Naive B cell (primary cell): ENCODE results near the gene EMC6. TPM values are rescaled to one million over a fixed set of nuclear protein-coding genes. Genes with fewer than 3 reads are reported as not detected.

Experiments used
- ATAC-seq, 2 donors: fragments of 150-1000 bp; cut with Tn5 transposase; 2 replicates each; pipeline ENCODE4 v1.10.0; 2021; ENCODE audit warnings: low read depth in 2 of 2, mild to moderate bottlenecking in 2 of 2, moderate library complexity in 2 of 2
- DNase-seq: peaks from one replicate; pipeline ENCODE4 v3.0.0; 2022
- H3K27ac Mint-ChIP-seq, 6 donors: one replicate each; pipeline ENCODE4 v1.8.0; 2020 to 2022; ENCODE audit warnings: mild to moderate bottlenecking in 6 of 6, mixed read lengths in 6 of 6, moderate library complexity in 5 of 6, inconsistent platforms in 2 of 6
- H3K27me3 Mint-ChIP-seq, 3 donors: one replicate each; pipeline ENCODE4 v1.8.0; 2021 to 2022; ENCODE audit warnings: mixed read lengths in 3 of 3, mild to moderate bottlenecking in 1 of 3
- H3K36me3 Mint-ChIP-seq, 2 donors: one replicate each; pipeline ENCODE4 v1.8.0; 2020 to 2022; ENCODE audit warnings: mixed read lengths in 2 of 2, inconsistent platforms in 1 of 2, mild to moderate bottlenecking in 1 of 2
- H3K4me1 Mint-ChIP-seq, 3 donors: one replicate each; pipeline ENCODE4 v1.8.0; 2020 to 2022; ENCODE audit warnings: mixed read lengths in 3 of 3, inconsistent platforms in 1 of 3, mild to moderate bottlenecking in 1 of 3, moderate library complexity in 1 of 3
- H3K4me3 Mint-ChIP-seq, 8 donors: one replicate each; pipeline ENCODE4 v1.8.0; 2020 to 2022; ENCODE audit warnings: mild to moderate bottlenecking in 8 of 8, mixed read lengths in 8 of 8, moderate library complexity in 8 of 8, inconsistent platforms in 2 of 8
- H3K9me3 Mint-ChIP-seq, 7 donors: one replicate each; pipeline ENCODE4 v1.8.0; 2020 to 2022; ENCODE audit warnings: mixed read lengths in 7 of 7, mild to moderate bottlenecking in 5 of 7, inconsistent platforms in 2 of 7, moderate library complexity in 1 of 7
- polyA plus RNA-seq, 6 donors: library from polyadenylated mRNA; unstranded; fragments of 300-500 nt; fragmentation: Illumina TruSeq; gene quantifications; one replicate each; pipeline ENCODE4 v1.2.3, GENCODE V29; 2021; ENCODE audit warnings: low read depth in 6 of 6

Gene EMC6
- polyA plus RNA-seq, 6 donors from 2014 or later, result 38.9 to 83.4 (median 55.2) TPM

DNA sequence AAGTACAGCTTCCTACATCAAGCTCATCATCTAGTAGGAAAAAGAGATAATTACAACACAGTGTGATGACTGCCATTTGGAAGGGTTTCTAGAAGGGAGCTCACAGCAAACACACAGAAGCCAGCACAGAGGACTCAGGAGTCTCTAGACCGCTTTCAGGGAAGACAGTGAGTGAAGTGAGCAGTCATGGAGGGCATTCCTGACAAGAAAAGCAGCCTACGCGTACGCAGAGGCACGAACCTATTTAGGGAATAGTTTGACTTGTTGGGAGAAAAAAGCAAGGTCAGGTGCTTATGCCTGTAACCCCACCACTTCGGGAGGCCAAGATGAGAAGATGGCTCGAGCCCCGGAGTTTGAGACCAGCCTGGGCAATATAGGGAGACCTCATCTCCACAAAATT, 46.7 kb downstream of the EMC6 start:
- Mint-ChIP-seq H3K27me3 (no peaks in the 10 kb centered on the region), H3K4me3 (peak overlapping the region in 3 of 8 donors; percentile 14 to 59 (median 40)), H3K9me3 (no peaks in the 10 kb centered on the region), H3K36me3 (peaks cover 14 to 30% of the 10 kb centered on the region in 2 donors), H3K4me1 (peaks cover 40 to 69% (median 67%) of the 10 kb centered on the region in 3 donors), H3K27ac (peak overlapping the region in 1 of 6 donors; percentile 28)
- ATAC-seq, result no peak
- no peak for DNase-seq

GRCh38 chr17:3718201-3718600, 49.6 kb downstream of the EMC6 start:
- no peak for DNase-seq
- ATAC-seq, result no peak
- Mint-ChIP-seq H3K4me1 (peaks cover 41 to 74% (median 71%) of the 10 kb centered on the region in 3 donors), H3K36me3 (peaks cover 14 to 30% of the 10 kb centered on the region in 2 donors), H3K27ac (peak overlapping the region in 2 of 6 donors; percentile 67 to 86), H3K27me3 (no peaks in the 10 kb centered on the region), H3K9me3 (no peaks in the 10 kb centered on the region), H3K4me3 (peak overlapping the region in 1 of 8 donors; percentile 50)

GRCh38 chr17:3719265-3719664, 50.7 kb downstream of the EMC6 start:
- H3K36me3 Mint-ChIP-seq, result peaks cover 14 to 30% of the 10 kb centered on the region in 2 donors
- no peaks in the 10 kb centered on the region for H3K9me3 Mint-ChIP-seq
- peak overlapping the region in 2 of 8 donors; percentile 6 to 18 for H3K4me3 Mint-ChIP-seq
- DNase-seq, result no peak
- no peaks in the 10 kb centered on the region for H3K27me3 Mint-ChIP-seq
- H3K4me1 Mint-ChIP-seq, result peaks cover 41 to 73% (median 70%) of the 10 kb centered on the region in 3 donors
- no peak overlapping the region for H3K27ac Mint-ChIP-seq
- ATAC-seq, result no peak

Other genes starting within 250 kb of the EMC6 start
- not detected for gene OR1E2, start 235.0 kb upstream of the EMC6 start, polyA plus RNA-seq
- not detected for gene SPATA22, start 197.0 kb upstream of the EMC6 start, polyA plus RNA-seq
- not detected for gene ASPA, start 192.8 kb upstream of the EMC6 start, polyA plus RNA-seq
- under 1 TPM in 2 of 6 donors, not detected in 4; 0.19 to 0.21 TPM for gene TRPV3, start 111.0 kb upstream of the EMC6 start, polyA plus RNA-seq
- 1 to 10 TPM in 1 of 6 donors, under 1 TPM in 3, not detected in 2; 0.13 to 1.2 (median 0.52) TPM for gene TRPV1, start 59.4 kb upstream of the EMC6 start, polyA plus RNA-seq
- gene SHPK, start 32.6 kb upstream of the EMC6 start, polyA plus RNA-seq, result 1 to 10 TPM; 4.3 to 8.4 (median 6.6) TPM
- gene CTNS, start 32.1 kb upstream of the EMC6 start, polyA plus RNA-seq, result 10 to 100 TPM in 3 of 6 donors, 1 to 10 TPM in 3; 9.2 to 14.5 (median 10.2) TPM
- 10 to 100 TPM; 37.1 to 56.5 (median 45.1) TPM for gene TAX1BP3, start 234 bp upstream of the EMC6 start, polyA plus RNA-seq
- 100 to 1,000 TPM; 377 to 864 (median 638) TPM for gene P2RX5, start 27.3 kb downstream of the EMC6 start, polyA plus RNA-seq
- gene HASPIN, start 55.1 kb downstream of the EMC6 start, polyA plus RNA-seq, result 1 to 10 TPM in 1 of 6 donors, under 1 TPM in 5; 0.19 to 2.3 (median 0.74) TPM
- 100 to 1,000 TPM in 5 of 6 donors, 10 to 100 TPM in 1; 93.9 to 177 (median 158) TPM for gene ITGAE, start 132.4 kb downstream of the EMC6 start, polyA plus RNA-seq
- 10 to 100 TPM in 5 of 6 donors, 1 to 10 TPM in 1; 9.4 to 34.1 (median 13.2) TPM for gene NCBP3, start 177.4 kb downstream of the EMC6 start, polyA plus RNA-seq
- gene CAMKK1, start 224.2 kb downstream of the EMC6 start, polyA plus RNA-seq, result 1 to 10 TPM in 4 of 6 donors, under 1 TPM in 2; 0.69 to 1.4 (median 1.1) TPM
- gene P2RX1, start 247.7 kb downstream of the EMC6 start, polyA plus RNA-seq, result 10 to 100 TPM in 5 of 6 donors, 1 to 10 TPM in 1; 2.3 to 20.2 (median 15.1) TPM